ENCODE results near the gene LPAR5. TPM values are rescaled to one million over a fixed set of nuclear protein-coding genes. Genes with fewer than 3 reads are reported as not detected.

Gene LPAR5
- total and polyA plus RNA-seq, 5 donors from 2014 or later = 6.6 to 17.3 (median 7.8) TPM

- Mint-ChIP-seq H3K9me3 (peaks cover 0 to 2% (median 0%) of the 10 kb centered on the region in 7 donors), H3K4me1 (peaks cover 6 to 43% (median 20%) of the 10 kb centered on the region in 4 donors), H3K4me3 (peak within 1 kb of the TSS; percentile 86 to 97 (median 95)), H3K27ac (peak within 1 kb of the TSS; percentile 96 to 99 (median 98)), H3K27me3 (no peaks in the 10 kb centered on the region), H3K36me3 (peaks cover 23% of the 10 kb centered on the region)
- Histone ChIP-seq H3K4me1 (ENCODE audit: control insufficient read depth, insufficient read depth, low read length, poor library complexity, severe bottlenecking) (peaks cover 12% of the 10 kb centered on the region), H3K4me3 (ENCODE audit: low read depth, low read length) (peak within 1 kb of the TSS; percentile 90), H3K36me3 (ENCODE audit: control insufficient read depth, insufficient read depth, low read length) (peaks cover 16% of the 10 kb centered on the region), H3K27ac (ENCODE audit: insufficient read depth, low read length, poor library complexity, severe bottlenecking) (peak within 1 kb of the TSS; percentile 90), H3K9me3 (ENCODE audit: control insufficient read depth in 2 of 2, low read length in 2 of 2) (no peaks in the 10 kb centered on the region), H3K27me3 (ENCODE audit: control insufficient read depth, insufficient read depth, low read length) (no peaks in the 10 kb centered on the region)
- ATAC-seq (ENCODE audit: low read depth in 2 of 2) (peak; percentile 99), DNase-seq (peak; percentile 95 to 100 (median 97))
Observed at GRCh38 chr12:6662906-6663742, 27.4 kb upstream of the LPAR5 start, which contains the start of gene ING4. Gene ING4 (minus strand): TSS chr12:6663119. CDS start chr12:6663101, 18 bp downstream.

- Mint-ChIP-seq H3K36me3 (peaks cover 19% of the 10 kb centered on the region), H3K4me1 (peaks cover 6 to 43% (median 20%) of the 10 kb centered on the region in 4 donors), H3K4me3 (peak overlapping the region; percentile 86 to 97 (median 95)), H3K27me3 (no peaks in the 10 kb centered on the region), H3K9me3 (peaks cover 0 to 2% (median 0%) of the 10 kb centered on the region in 7 donors), H3K27ac (peak overlapping the region; percentile 96 to 99 (median 98))
- peak; percentile 26 to 29 for ATAC-seq (ENCODE audit: low read depth in 2 of 2)
- Histone ChIP-seq H3K27ac (ENCODE audit: insufficient read depth, low read length, poor library complexity, severe bottlenecking) (peak overlapping the region; percentile 90), H3K27me3 (ENCODE audit: control insufficient read depth, insufficient read depth, low read length) (no peaks in the 10 kb centered on the region), H3K9me3 (ENCODE audit: control insufficient read depth in 2 of 2, low read length in 2 of 2) (no peaks in the 10 kb centered on the region), H3K4me3 (ENCODE audit: low read depth, low read length) (peak overlapping the region; percentile 90), H3K4me1 (ENCODE audit: control insufficient read depth, insufficient read depth, low read length, poor library complexity, severe bottlenecking) (peaks cover 12% of the 10 kb centered on the region), H3K36me3 (ENCODE audit: control insufficient read depth, insufficient read depth, low read length) (peaks cover 11% of the 10 kb centered on the region)
- DNase-seq = no peak
Observed at GRCh38 chr12:6662602-6662905, 26.8 kb upstream of the LPAR5 start.

GRCh38 chr12:6653987-6654386 is 18.2 kb upstream of the LPAR5 start:
- H3K9me3 ChIP-seq (ENCODE audit: control insufficient read depth in 2 of 2, low read length in 2 of 2) = no peaks in the 10 kb centered on the region
- peaks cover 0 to 16% (median 3%) of the 10 kb centered on the region in 4 donors for H3K4me1 Mint-ChIP-seq
- H3K36me3 ChIP-seq (ENCODE audit: control insufficient read depth, insufficient read depth, low read length) = peaks cover 67% of the 10 kb centered on the region
- H3K27ac ChIP-seq (ENCODE audit: insufficient read depth, low read length, poor library complexity, severe bottlenecking) = no peak overlapping the region
- DNase-seq (no peak), ATAC-seq (ENCODE audit: low read depth in 2 of 2) (no peak)
- H3K27ac Mint-ChIP-seq = no peak overlapping the region
- H3K36me3 Mint-ChIP-seq = peaks cover 37% of the 10 kb centered on the region
- no peaks in the 10 kb centered on the region for H3K9me3 Mint-ChIP-seq
- no peak overlapping the region for H3K4me3 ChIP-seq (ENCODE audit: low read depth, low read length)
- no peak overlapping the region for H3K4me3 Mint-ChIP-seq
- H3K27me3 Mint-ChIP-seq = no peaks in the 10 kb centered on the region
- H3K4me1 ChIP-seq (ENCODE audit: control insufficient read depth, insufficient read depth, low read length, poor library complexity, severe bottlenecking) = no peaks in the 10 kb centered on the region
- no peaks in the 10 kb centered on the region for H3K27me3 ChIP-seq (ENCODE audit: control insufficient read depth, insufficient read depth, low read length)

- Histone ChIP-seq H3K9me3 (ENCODE audit: control insufficient read depth in 2 of 2, low read length in 2 of 2) (no peaks in the 10 kb centered on the region), H3K27me3 (ENCODE audit: control insufficient read depth, insufficient read depth, low read length) (no peaks in the 10 kb centered on the region), H3K4me1 (ENCODE audit: control insufficient read depth, insufficient read depth, low read length, poor library complexity, severe bottlenecking) (no peaks in the 10 kb centered on the region), H3K4me3 (ENCODE audit: low read depth, low read length) (no peak overlapping the region), H3K27ac (ENCODE audit: insufficient read depth, low read length, poor library complexity, severe bottlenecking) (no peak overlapping the region), H3K36me3 (ENCODE audit: control insufficient read depth, insufficient read depth, low read length) (peaks cover 63% of the 10 kb centered on the region)
- no peak for DNase-seq
- H3K27ac Mint-ChIP-seq = no peak overlapping the region
- no peaks in the 10 kb centered on the region for H3K27me3 Mint-ChIP-seq
- H3K4me3 Mint-ChIP-seq = no peak overlapping the region
- no peak for ATAC-seq (ENCODE audit: low read depth in 2 of 2)
- H3K4me1 Mint-ChIP-seq = peaks cover 0 to 10% (median 1%) of the 10 kb centered on the region in 4 donors
- no peaks in the 10 kb centered on the region for H3K9me3 Mint-ChIP-seq
- H3K36me3 Mint-ChIP-seq = peaks cover 30% of the 10 kb centered on the region
Observed at GRCh38 chr12:6653342-6653741, 17.6 kb upstream of the LPAR5 start.

- Histone ChIP-seq H3K4me1 (ENCODE audit: control insufficient read depth, insufficient read depth, low read length, poor library complexity, severe bottlenecking) (no peaks in the 10 kb centered on the region), H3K27ac (ENCODE audit: insufficient read depth, low read length, poor library complexity, severe bottlenecking) (no peak overlapping the region), H3K4me3 (ENCODE audit: low read depth, low read length) (no peak overlapping the region), H3K9me3 (ENCODE audit: control insufficient read depth in 2 of 2, low read length in 2 of 2) (no peaks in the 10 kb centered on the region), H3K27me3 (ENCODE audit: control insufficient read depth, insufficient read depth, low read length) (no peaks in the 10 kb centered on the region), H3K36me3 (ENCODE audit: control insufficient read depth, insufficient read depth, low read length) (peaks cover 63% of the 10 kb centered on the region)
- H3K36me3 Mint-ChIP-seq = peaks cover 30% of the 10 kb centered on the region
- no peaks in the 10 kb centered on the region for H3K27me3 Mint-ChIP-seq
- H3K27ac Mint-ChIP-seq = peak overlapping the region in 1 of 3 donors; percentile 74
- H3K4me3 Mint-ChIP-seq = no peak overlapping the region
- DNase-seq = no peak
- peaks cover 0 to 6% (median 0%) of the 10 kb centered on the region in 4 donors for H3K4me1 Mint-ChIP-seq
- no peaks in the 10 kb centered on the region for H3K9me3 Mint-ChIP-seq
- ATAC-seq (ENCODE audit: low read depth in 2 of 2) = no peak
Observed at GRCh38 chr12:6652391-6652790, 16.6 kb upstream of the LPAR5 start.

GRCh38 chr12:6650832-6651231 is 15.1 kb upstream of the LPAR5 start:
- Mint-ChIP-seq H3K27ac (peak overlapping the region in 1 of 3 donors; percentile 47), H3K4me1 (peaks cover 0 to 14% (median 2%) of the 10 kb centered on the region in 4 donors), H3K4me3 (no peak overlapping the region), H3K36me3 (peaks cover 23% of the 10 kb centered on the region), H3K9me3 (peaks cover 0 to 2% (median 0%) of the 10 kb centered on the region in 7 donors), H3K27me3 (no peaks in the 10 kb centered on the region)
- Histone ChIP-seq H3K4me1 (ENCODE audit: control insufficient read depth, insufficient read depth, low read length, poor library complexity, severe bottlenecking) (peaks cover 8% of the 10 kb centered on the region), H3K27ac (ENCODE audit: insufficient read depth, low read length, poor library complexity, severe bottlenecking) (no peak overlapping the region), H3K27me3 (ENCODE audit: control insufficient read depth, insufficient read depth, low read length) (no peaks in the 10 kb centered on the region), H3K4me3 (ENCODE audit: low read depth, low read length) (no peak overlapping the region), H3K36me3 (ENCODE audit: control insufficient read depth, insufficient read depth, low read length) (peaks cover 51% of the 10 kb centered on the region), H3K9me3 (ENCODE audit: control insufficient read depth in 2 of 2, low read length in 2 of 2) (no peaks in the 10 kb centered on the region)
- DNase-seq (no peak), ATAC-seq (ENCODE audit: low read depth in 2 of 2) (no peak)

- H3K27ac Mint-ChIP-seq = peak within 1 kb of the TSS in 2 of 3 donors; percentile 8 to 74
- Histone ChIP-seq H3K9me3 (ENCODE audit: control insufficient read depth in 2 of 2, low read length in 2 of 2) (peaks cover 12 to 14% of the 10 kb centered on the region in 2 experiments), H3K4me1 (ENCODE audit: control insufficient read depth, insufficient read depth, low read length, poor library complexity, severe bottlenecking) (peaks cover 8% of the 10 kb centered on the region), H3K27me3 (ENCODE audit: control insufficient read depth, insufficient read depth, low read length) (no peaks in the 10 kb centered on the region), H3K27ac (ENCODE audit: insufficient read depth, low read length, poor library complexity, severe bottlenecking) (no peak within 1 kb of the TSS), H3K4me3 (ENCODE audit: low read depth, low read length) (no peak within 1 kb of the TSS), H3K36me3 (ENCODE audit: control insufficient read depth, insufficient read depth, low read length) (peaks cover 18% of the 10 kb centered on the region)
- peaks cover 0 to 18% (median 4%) of the 10 kb centered on the region in 4 donors for H3K4me1 Mint-ChIP-seq
- no peaks in the 10 kb centered on the region for H3K27me3 Mint-ChIP-seq
- H3K9me3 Mint-ChIP-seq = peaks cover 0 to 17% (median 3%) of the 10 kb centered on the region in 7 donors
- ATAC-seq (ENCODE audit: low read depth in 2 of 2) (peak; percentile 55 to 56), DNase-seq (peak in 2 of 3 donors; percentile 12 to 45)
- H3K4me3 Mint-ChIP-seq = peak within 1 kb of the TSS in 3 of 4 donors; percentile 56 to 62 (median 57)
- H3K36me3 Mint-ChIP-seq = peaks cover 38% of the 10 kb centered on the region
Observed at GRCh38 chr12:6647083-6647604, 11.4 kb upstream of the LPAR5 start, which contains the start of gene ACRBP. Gene ACRBP (minus strand): TSS chr12:6647432. CDS start chr12:6647366, 66 bp downstream.

Data from CD4-positive, CD25-positive, alpha-beta regulatory T cell (primary cell).